ENCODE data around the gene NCF4. TPM values are rescaled to one million over a fixed set of nuclear protein-coding genes. Genes with fewer than 3 reads are reported as not detected.

NCF4 gene
- total RNA-seq, 1 donor, result not detected

GRCh38 chr22:36899498-36899897 is 38.7 kb downstream of the NCF4 start:
- no peak for DNase-seq (ENCODE audit: low read depth)
- no peak overlapping the region for H3K4me3 ChIP-seq (ENCODE audit: low read depth, low read length)
- TF ChIP-seq CTCF (IDR thresholded peaks at IDR 0.05; ENCODE audit: insufficient read depth, low read depth, low read length), result no peak

- TF ChIP-seq CTCF (IDR thresholded peaks at IDR 0.05; ENCODE audit: insufficient read depth, low read depth, low read length), result no peak
- no peak overlapping the region for H3K4me3 ChIP-seq (ENCODE audit: low read depth, low read length)
- DNase-seq (ENCODE audit: low read depth), result no peak
Observed at GRCh38 chr22:36900225-36900624, 39.4 kb downstream of the NCF4 start.

GRCh38 chr22:36900880-36901279 is 40.1 kb downstream of the NCF4 start:
- no peak for TF ChIP-seq CTCF (IDR thresholded peaks at IDR 0.05; ENCODE audit: insufficient read depth, low read depth, low read length)
- H3K4me3 ChIP-seq (ENCODE audit: low read depth, low read length), result no peak overlapping the region
- no peak for DNase-seq (ENCODE audit: low read depth)

- no peak for DNase-seq (ENCODE audit: low read depth)
- no peak for TF ChIP-seq CTCF (IDR thresholded peaks at IDR 0.05; ENCODE audit: insufficient read depth, low read depth, low read length)
- H3K4me3 ChIP-seq (ENCODE audit: low read depth, low read length), result no peak overlapping the region
Observed at GRCh38 chr22:36901411-36902142, 40.8 kb downstream of the NCF4 start.

- no peak for TF ChIP-seq CTCF (IDR thresholded peaks at IDR 0.05; ENCODE audit: insufficient read depth, low read depth, low read length)
- H3K4me3 ChIP-seq (ENCODE audit: low read depth, low read length), result no peak overlapping the region
- DNase-seq (ENCODE audit: low read depth), result no peak
Observed at GRCh38 chr22:36902143-36902926, 41.5 kb downstream of the NCF4 start.

GRCh38 chr22:36904260-36904880 is 43.6 kb downstream of the NCF4 start:
- no peak overlapping the region for H3K4me3 ChIP-seq (ENCODE audit: low read depth, low read length)
- no peak for TF ChIP-seq CTCF (IDR thresholded peaks at IDR 0.05; ENCODE audit: insufficient read depth, low read depth, low read length)

More at GRCh38 chr22:36904260-36904880, 43.6 kb downstream of the NCF4 start:
- no peak for DNase-seq (ENCODE audit: low read depth)
